ENCODE results near the gene HOXD1.

DNA sequence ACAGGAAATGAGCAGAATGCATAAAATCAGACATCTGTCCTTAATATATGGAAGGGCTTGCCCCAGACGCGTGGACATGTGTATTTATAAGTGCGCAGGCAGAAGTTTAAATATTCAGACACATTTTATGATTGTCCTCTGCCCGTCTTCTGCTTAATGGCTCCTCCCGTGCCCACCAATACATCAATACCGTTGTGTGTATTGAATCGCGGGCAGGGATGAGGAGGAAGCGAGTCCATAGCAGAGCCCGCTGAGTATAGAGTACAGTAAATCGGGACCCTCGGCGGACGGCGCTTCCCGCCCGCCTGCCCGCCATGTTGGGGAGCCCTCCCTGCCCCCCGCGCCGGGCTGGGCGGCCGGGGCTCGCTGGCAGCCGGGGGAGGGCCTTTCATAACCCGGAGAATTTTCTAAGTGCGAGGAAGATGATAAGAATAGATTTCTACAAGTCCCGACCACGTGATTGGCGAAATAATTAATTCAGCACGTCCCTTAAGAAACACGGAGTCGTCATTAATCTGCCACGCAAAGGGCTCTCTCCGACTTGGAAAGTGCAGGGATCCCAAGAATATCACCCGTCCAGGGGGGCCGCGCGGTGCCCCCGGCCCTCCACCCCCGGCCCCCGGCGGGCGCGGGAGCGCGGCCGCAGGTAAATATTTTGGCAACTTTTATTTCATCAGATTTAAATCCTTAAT, 31.5 kb upstream of the HOXD1 start, which contains the start of gene HOXD3:
- TF ChIP-seq EZH2 (IDR thresholded peaks at IDR 0.05) (no peak), POLR2AphosphoS5 (IDR thresholded peaks at IDR 0.05; ENCODE audit: borderline replicate concordance, low read depth, low read length) (no peak), FOXP2 (optimal IDR thresholded peaks at IDR 0.05; ENCODE audit: control extremely low read depth, extremely low read length, insufficient read depth) (no peak)

Measured in SK-N-MC (cell line).